Activated CD4-positive, CD25-positive, alpha-beta regulatory T cell treated with anti-CD3 and anti-CD28 coated beads, Interleukin-2, amount 50 U/mL, for 24 hours (primary cell): Measurements from ENCODE around the gene LRP1-AS.

Source experiments
- ATAC-seq, 2 donors: fragments of 150-1000 bp; cut with Tn5 transposase; one replicate each; pipeline ENCODE4 v1.10.0; 2021; ENCODE audit warnings: mild to moderate bottlenecking in 1 of 2, moderate library complexity in 1 of 2

LRP1-AS gene

DNA sequence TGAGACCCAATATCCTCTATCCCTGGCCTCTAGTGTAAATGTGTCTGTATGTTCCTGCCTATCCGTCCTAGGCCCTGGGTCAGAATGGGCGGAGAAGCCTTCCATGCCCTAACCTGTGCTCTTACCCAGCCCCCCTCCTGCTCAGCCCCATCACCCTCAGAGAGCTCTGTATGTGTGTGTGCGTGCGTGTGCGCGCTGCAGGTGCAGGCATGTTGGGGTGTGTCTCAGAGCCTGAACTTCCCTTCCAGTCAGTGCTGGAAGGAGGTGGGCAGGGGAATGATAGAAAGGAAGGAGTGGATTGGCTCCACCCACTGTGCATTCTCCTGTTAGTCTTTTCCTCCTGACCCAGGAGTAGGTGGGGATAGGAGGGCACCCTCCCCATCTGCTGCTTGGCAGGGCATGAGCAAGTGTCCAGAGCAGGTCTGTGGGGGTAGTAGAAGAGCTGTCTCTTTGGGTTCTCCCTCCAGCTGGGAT is 51.3 kb downstream of the LRP1-AS start:
- ATAC-seq: no peak

DNA sequence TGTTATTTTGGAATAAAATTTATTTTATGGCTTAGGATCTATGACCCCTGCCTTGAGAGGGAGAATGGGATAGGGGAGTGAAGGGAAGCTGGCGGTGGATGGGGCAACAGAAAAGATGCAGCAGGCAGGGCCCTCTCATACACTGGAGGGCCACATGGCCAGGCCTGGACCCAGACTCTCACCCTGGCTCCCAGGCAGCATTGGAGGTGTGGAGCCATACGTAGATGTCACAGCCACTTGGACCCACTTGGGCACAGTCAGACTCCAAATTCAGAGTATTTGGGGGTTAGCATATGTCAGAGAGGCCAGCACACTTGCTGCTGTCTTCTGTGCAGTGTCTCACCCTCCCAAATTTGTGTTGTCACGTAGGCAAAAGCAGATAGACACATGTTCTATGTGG is 52.0 kb downstream of the LRP1-AS start:
- ATAC-seq: no peak
